ENCODE data around the gene RAB30.
"Not testable (repeated sequence)": the region's sequence is repeated elsewhere in the genome, so short reads cannot be mapped to it uniquely, and the experiment has no call there.

The RAB30 gene

GRCh38 chr11:83035070-83035854 lies 36.4 kb downstream of the RAB30 start:
- no peak for DNase-seq

- no peak for DNase-seq
Measured at GRCh38 chr11:83034673-83035014, 37.1 kb downstream of the RAB30 start.

GRCh38 chr11:83033972-83034672 lies 37.6 kb downstream of the RAB30 start:
- DNase-seq: peak; percentile 86

GRCh38 chr11:83033371-83033770 lies 38.3 kb downstream of the RAB30 start:
- DNase-seq: peak; percentile 87

GRCh38 chr11:83031127-83031526 lies 40.6 kb downstream of the RAB30 start:
- no peak for DNase-seq

GRCh38 chr11:83027794-83028193 lies 43.9 kb downstream of the RAB30 start:
- DNase-seq: no peak

- no peak for DNase-seq
Measured at GRCh38 chr11:83027289-83027688, 44.4 kb downstream of the RAB30 start.

- no peak for DNase-seq
Measured at GRCh38 chr11:83026229-83026628, 45.5 kb downstream of the RAB30 start.

GRCh38 chr11:83025267-83025704 lies 46.4 kb downstream of the RAB30 start:
- DNase-seq: no peak

- DNase-seq: no peak
Measured at GRCh38 chr11:83024270-83024854, 47.3 kb downstream of the RAB30 start.

GRCh38 chr11:83023410-83023809 lies 48.3 kb downstream of the RAB30 start:
- no peak for DNase-seq

GRCh38 chr11:83021780-83022125 lies 49.9 kb downstream of the RAB30 start:
- DNase-seq: no peak

- DNase-seq: no peak
Measured at GRCh38 chr11:83020942-83021779, 50.5 kb downstream of the RAB30 start.

- DNase-seq: no peak
Measured at GRCh38 chr11:83019888-83020579, 51.7 kb downstream of the RAB30 start.

- DNase-seq: no peak
Measured at GRCh38 chr11:83014951-83015350, 56.7 kb downstream of the RAB30 start.

- DNase-seq: no peak
Measured at GRCh38 chr11:83012168-83013067, 59.3 kb downstream of the RAB30 start.

- no peak for DNase-seq
Measured at GRCh38 chr11:83011333-83012167, 60.1 kb downstream of the RAB30 start.

GRCh38 chr11:83009999-83010398 lies 61.7 kb downstream of the RAB30 start:
- DNase-seq: no peak

- DNase-seq: not testable (repeated sequence)
Measured at GRCh38 chr11:83009136-83009535, 62.6 kb downstream of the RAB30 start.

GRCh38 chr11:83008581-83008923 lies 63.1 kb downstream of the RAB30 start:
- no peak for DNase-seq

Data from NCI-H524 treated with DMSO at 0.1 percent for 48 hours (cell line).